CD14-positive monocyte (primary cell): ENCODE data around the gene LRRC4C. TPM values are rescaled to one million over a fixed set of nuclear protein-coding genes. Genes with fewer than 3 reads are reported as not detected.

Source experiments
- DNase-seq, 3 donors: peaks; one replicate each; pipeline ENCODE4 v3.0.0-alpha.2; 2011 to 2022
- H2AFZ ChIP-seq: 2 replicates; pipeline ENCODE4 v1.6.0; 2012; ENCODE audit warnings: mild to moderate bottlenecking, low read depth, low read length, inconsistent platforms; ENCODE audit not compliant: insufficient read depth, poor library complexity, severe bottlenecking
- H3K27ac ChIP-seq, 2 donors: 1 replicate in 1 of 2; 2 replicates in 1 of 2; pipeline ENCODE4 v1.5.1; 2012 to 2013; ENCODE audit warnings: low read length in 2 of 2, control low read depth in 1 of 2, inconsistent platforms in 1 of 2, low read depth in 1 of 2, mild to moderate bottlenecking in 1 of 2
- H3K27me3 ChIP-seq, 2 donors: one replicate each; pipeline versions ENCODE4 v1.6.0 to v1.6.1; 2011 to 2013; ENCODE audit warnings: low read length in 2 of 2; ENCODE audit not compliant: control insufficient read depth in 2 of 2, insufficient read depth in 2 of 2
- H3K36me3 ChIP-seq, 2 donors: replicated peaks in 1 of 2; 1 replicate in 1 of 2; 2 replicates in 1 of 2; pipeline versions ENCODE4 v1.5.1 to v1.6.1; 2012 to 2013; ENCODE audit warnings: low read length in 2 of 2, control low read depth in 1 of 2, inconsistent platforms in 1 of 2, mild to moderate bottlenecking in 1 of 2; ENCODE audit not compliant: insufficient read depth in 2 of 2, control insufficient read depth in 1 of 2
- H3K4me1 ChIP-seq, 2 donors: 1 replicate in 1 of 2; 2 replicates in 1 of 2; pipeline versions ENCODE4 v1.5.1 to v1.6.1; 2012 to 2013; ENCODE audit warnings: low read length in 2 of 2, control low read depth in 1 of 2, inconsistent platforms in 1 of 2, mild to moderate bottlenecking in 1 of 2, moderate library complexity in 1 of 2; ENCODE audit not compliant: insufficient read depth in 2 of 2, control insufficient read depth in 1 of 2
- H3K4me2 ChIP-seq: replicated peaks from 2 replicates; pipeline ENCODE3; 2012; ENCODE audit warnings: low read length, moderate library complexity, mild to moderate bottlenecking; ENCODE audit not compliant: poor library complexity, severe bottlenecking; ENCODE audit errors: extremely low read depth
- H3K4me3 ChIP-seq, 3 experiments: fragments of 200-600 bp in 1 of 3; sonication (generic) in 1 of 3; replicated peaks in 1 of 3; 1 replicate in 2 of 3; 2 replicates in 1 of 3; pipeline ENCODE4 v1.5.1; 2011 to 2013; ENCODE audit warnings: low read length in 3 of 3, mild to moderate bottlenecking in 3 of 3, control low read depth in 2 of 3, low read depth in 2 of 3, inconsistent platforms in 1 of 3, moderate library complexity in 1 of 3
- H3K79me2 ChIP-seq: 2 replicates; pipeline ENCODE4 v1.6.0; 2012; ENCODE audit warnings: mild to moderate bottlenecking, control low read depth, inconsistent platforms, low read length, moderate library complexity; ENCODE audit not compliant: insufficient read depth
- H3K9ac ChIP-seq: 2 replicates; pipeline ENCODE4 v1.6.0; 2017; ENCODE audit warnings: low read length, mild to moderate bottlenecking; ENCODE audit not compliant: insufficient read depth, poor library complexity, severe bottlenecking
- H3K9me3 ChIP-seq, 2 donors: replicated peaks in 1 of 2; 1 replicate in 1 of 2; 2 replicates in 1 of 2; pipeline versions ENCODE4 v1.5.1 to v1.6.1; 2012 to 2013; ENCODE audit warnings: low read length in 2 of 2, control low read depth in 1 of 2; ENCODE audit not compliant: control insufficient read depth in 1 of 2, insufficient read depth in 1 of 2
- H4K20me1 ChIP-seq: 2 replicates; pipeline ENCODE4 v1.6.0; 2012; ENCODE audit warnings: mild to moderate bottlenecking, low read length, control low read depth, moderate library complexity; ENCODE audit not compliant: insufficient read depth
- H3K27ac Mint-ChIP-seq, 7 donors: one replicate each; pipeline ENCODE4 v1.8.0; 2020; ENCODE audit warnings: mild to moderate bottlenecking in 7 of 7, mixed read lengths in 7 of 7, moderate library complexity in 6 of 7, inconsistent platforms in 2 of 7
- H3K27me3 Mint-ChIP-seq, 3 donors: one replicate each; pipeline ENCODE4 v1.8.0; 2021 to 2022; ENCODE audit warnings: low read depth in 3 of 3, mild to moderate bottlenecking in 3 of 3, mixed read lengths in 3 of 3, moderate library complexity in 3 of 3, inconsistent platforms in 1 of 3
- H3K36me3 Mint-ChIP-seq, 2 donors: one replicate each; pipeline ENCODE4 v1.8.0; 2020; ENCODE audit warnings: mixed read lengths in 2 of 2, inconsistent platforms in 1 of 2, mild to moderate bottlenecking in 1 of 2
- H3K4me1 Mint-ChIP-seq: one replicate; pipeline ENCODE4 v1.8.0; 2020; ENCODE audit warnings: mild to moderate bottlenecking, mixed read lengths
- H3K4me3 Mint-ChIP-seq, 2 donors: one replicate each; pipeline ENCODE4 v1.8.0; 2020; ENCODE audit warnings: mild to moderate bottlenecking in 2 of 2, mixed read lengths in 2 of 2, moderate library complexity in 1 of 2
- H3K9me3 Mint-ChIP-seq, 7 donors: one replicate each; pipeline ENCODE4 v1.8.0; 2020 to 2022; ENCODE audit warnings: mixed read lengths in 7 of 7, mild to moderate bottlenecking in 6 of 7, moderate library complexity in 6 of 7, inconsistent platforms in 2 of 7
- CTCF ChIP-seq: fragments of 200-600 bp; IDR thresholded peaks from one replicate; pipeline ENCODE4 v1.8.0; 2022; ENCODE audit warnings: antibody characterized with exemption, mild to moderate bottlenecking
- WGBS: methylation state at CpG from one replicate; pipeline ENCODE4 v1.1.5; 2013; ENCODE audit warnings: missing lambda C conversion rate; ENCODE audit not compliant: insufficient coverage; 5-methylcytosine and 5-hydroxymethylcytosine counted together
- intact Hi-C, 2 donors: fragments of 100-400 bp; cut with micrococcal nuclease; formaldehyde crosslinking; loops; one replicate each; pipeline versions ENCODE4 v1.15.0 to v1.15.1; 2023
- polyA plus RNA-seq, 3 donors: library from polyadenylated mRNA; depleted of rRNA in 1 of 3; unstranded in 2 of 3; stranded (reverse) in 1 of 3; fragments of 300-500 nt in 2 of 3; fragments of >200 nt in 1 of 3; fragmentation: Illumina TruSeq in 2 of 3; gene quantifications; 1 replicate in 2 of 3; 2 replicates in 1 of 3; pipeline ENCODE4 v1.2.3, GENCODE V29; 2012 to 2021

Gene LRRC4C
- polyA plus RNA-seq, 3 donors, result not detected

- peaks cover 2 to 20% (median 8%) of the 10 kb centered on the region in 7 donors for H3K9me3 Mint-ChIP-seq
- no peaks in the 10 kb centered on the region for H3K79me2 ChIP-seq
- intact Hi-C loops, result no loop called here
- H3K36me3 ChIP-seq, result no peaks in the 10 kb centered on the region
- H3K9ac ChIP-seq, result no peak overlapping the region
- H3K27ac Mint-ChIP-seq, result no peak overlapping the region
- H3K4me1 ChIP-seq, result no peaks in the 10 kb centered on the region
- H4K20me1 ChIP-seq, result no peaks in the 10 kb centered on the region
- no peaks in the 10 kb centered on the region for H3K36me3 Mint-ChIP-seq
- H3K4me1 Mint-ChIP-seq, result no peaks in the 10 kb centered on the region
- no peak for TF ChIP-seq CTCF
- no peak overlapping the region for H3K4me3 Mint-ChIP-seq
- no peak overlapping the region for H3K4me3 ChIP-seq
- H3K4me2 ChIP-seq, result no peak overlapping the region
- H3K27ac ChIP-seq, result no peak overlapping the region
- H2AFZ ChIP-seq, result no peak overlapping the region
- H3K27me3 ChIP-seq, result no peaks in the 10 kb centered on the region
- no peaks in the 10 kb centered on the region for H3K27me3 Mint-ChIP-seq
- H3K9me3 ChIP-seq, result peaks cover 14% of the 10 kb centered on the region in 2 donors
- no peak for DNase-seq
These were observed 1309.7 kb downstream of the LRRC4C start for GRCh38 chr11:40149721-40150120.

- TF ChIP-seq CTCF, result no peak
- no peaks in the 10 kb centered on the region for H3K36me3 Mint-ChIP-seq
- 71% methylated on average over 1 of the region's 5 CpGs for WGBS
These were observed 1318.9 kb downstream of the LRRC4C start for GRCh38 chr11:40140560-40140959.

More at GRCh38 chr11:40140560-40140959, 1318.9 kb downstream of the LRRC4C start:
- H3K27me3 Mint-ChIP-seq, result peaks cover 0 to 2% (median 0%) of the 10 kb centered on the region in 3 donors
- Histone ChIP-seq H3K36me3 (no peaks in the 10 kb centered on the region), H3K9ac (no peak overlapping the region), H3K79me2 (no peaks in the 10 kb centered on the region), H3K4me3 (no peak overlapping the region), H3K27ac (no peak overlapping the region), H3K27me3 (no peaks in the 10 kb centered on the region), H2AFZ (no peak overlapping the region), H4K20me1 (no peaks in the 10 kb centered on the region), H3K4me1 (no peaks in the 10 kb centered on the region), H3K4me2 (no peak overlapping the region), H3K9me3 (no peaks in the 10 kb centered on the region)
- intact Hi-C loops, result no loop called here
- DNase-seq, result no peak
- no peaks in the 10 kb centered on the region for H3K4me1 Mint-ChIP-seq
- no peak overlapping the region for H3K4me3 Mint-ChIP-seq
- H3K27ac Mint-ChIP-seq, result no peak overlapping the region
- peaks cover 0 to 5% (median 0%) of the 10 kb centered on the region in 7 donors for H3K9me3 Mint-ChIP-seq
